Pancreas (tissue), 10 donors: ENCODE results near the gene NUDT3. TPM values are rescaled to one million over a fixed set of nuclear protein-coding genes. Genes with fewer than 3 reads are reported as not detected.

Experiments
- ATAC-seq, 4 donors: fragments of 200-7000 bp; cut with Tn5 transposase; one replicate each; pipeline versions ENCODE4 v1.8.0 to v1.9.1; 2020; ENCODE audit warnings: mild to moderate bottlenecking in 4 of 4, moderate library complexity in 4 of 4
- DNase-seq, 6 donors: peaks; one replicate each; pipeline ENCODE4 v3.0.0-alpha.2; 2020
- FAIRE-seq: peaks from 2 replicates; lab custom pipeline; 2012; peaks lifted over from hg19 to GRCh38; lab: Jason Lieb, UNC
- H3K27ac ChIP-seq, 4 donors: fragments of 200-600 bp; sonication (generic); 1 replicate in 3 of 4; 2 replicates in 1 of 4; pipeline versions ENCODE4 v1.5.0 to v1.8.0; 2020
- H3K27me3 ChIP-seq, 4 donors: fragments of 200-600 bp; one replicate each; pipeline ENCODE4 v1.8.0; 2021
- H3K36me3 ChIP-seq, 3 donors: fragments of 200-600 bp; sonication (generic) in 1 of 3; one replicate each; pipeline versions ENCODE4 v1.5.0 to v1.8.0; 2020 to 2021
- H3K4me1 ChIP-seq, 3 donors: fragments of 200-600 bp; one replicate each; pipeline ENCODE4 v1.8.0; 2021
- H3K4me3 ChIP-seq, 4 donors: fragments of 200-600 bp; sonication (generic) in 2 of 4; one replicate each; pipeline versions ENCODE4 v1.5.0 to v1.8.0; 2020 to 2021
- H3K9me3 ChIP-seq, 4 donors: fragments of 200-600 bp; one replicate each; pipeline ENCODE4 v1.8.0; 2021
- CTCF ChIP-seq, 4 donors: fragments of 200-600 bp; sonication (generic) in 3 of 4; IDR thresholded peaks; one replicate each; pipeline versions ENCODE4 v1.5.0 to v1.8.0; 2021; ENCODE audit warnings: antibody characterized with exemption in 4 of 4
- WGBS, 2 donors: extraction: QIAGEN DNeasy Blood & Tissue Kit; methylation state at CpG; one replicate each; pipeline ENCODE4 v1.1.7; 2013; 5-methylcytosine and 5-hydroxymethylcytosine counted together
- intact Hi-C, 3 donors: fragments of 100-400 bp; cut with DNase I; formaldehyde crosslinking; loops; one replicate each; pipeline versions ENCODE4 v1.11.1 to v1.14.2; 2022
- polyA plus RNA-seq, 2 donors: library from polyadenylated mRNA; stranded (reverse); fragments of 200-250 nt; gene quantifications; one replicate each; pipeline ENCODE4 v1.2.3, GENCODE V29; 2013
- total RNA-seq, 6 donors: library from RNA; stranded (reverse); fragmentation: NEBNext Ultra II Directional in 4 of 6; extraction: Animal tissue kit (Norgen Biotek cat#: 25700) in 4 of 6; gene quantifications; one replicate each; pipeline versions ENCODE4 v1.2.1 to v1.2.4, GENCODE V29; 2021 to 2023
- donor health status: healthy with polysubstance abuse.
- donor health status: DM: no; HTN: no; CAD: no; lungs with moderate emphysema.
- donor health status: DM: no; HTN: no; CAD: no.
- donor health status: control.
- donor health status: control.
- donor health status: Bipolar disorder and iron deficiency.
- donor health status: DM: yes; HTN: yes; CAD: no.
- donor health status: DM: no; HTN: no; CAD: no.
- donor health status: DM: no; HTN: no; CAD: no.
- donor health status: DM: yes; HTN: yes; CAD: no.

The NUDT3 gene
- total and polyA plus RNA-seq, 8 donors, result 7.1 to 20.7 (median 14.0) TPM

GRCh38 chr6:34341481-34341971 lies 50.9 kb downstream of the NUDT3 start:
- DNase-seq, result peak in 1 of 6 donors; percentile 23

GRCh38 chr6:34340906-34341480 lies 51.5 kb downstream of the NUDT3 start:
- TF ChIP-seq CTCF (IDR thresholded peaks at IDR 0.05), result no peak
- Histone ChIP-seq H3K4me1 (peaks cover 0 to 10% (median 5%) of the 10 kb centered on the region in 3 donors), H3K9me3 (no peaks in the 10 kb centered on the region), H3K27ac (no peak overlapping the region), H3K27me3 (no peaks in the 10 kb centered on the region), H3K36me3 (no peaks in the 10 kb centered on the region), H3K4me3 (no peak overlapping the region)
- FAIRE-seq (no peak), DNase-seq (no peak), ATAC-seq (peak in 1 of 4 donors; percentile 14)
- intact Hi-C loops, result no loop called here
- WGBS, 2 donors, result 81 to 83% methylated on average over 3 of the region's 3 CpGs

More at GRCh38 chr6:34341481-34341971, 50.9 kb downstream of the NUDT3 start:
- Histone ChIP-seq H3K4me3 (no peak overlapping the region), H3K27ac (no peak overlapping the region), H3K36me3 (no peaks in the 10 kb centered on the region), H3K9me3 (no peaks in the 10 kb centered on the region), H3K4me1 (peaks cover 0 to 10% (median 5%) of the 10 kb centered on the region in 3 donors), H3K27me3 (no peaks in the 10 kb centered on the region)
- intact Hi-C loops, result no loop called here
- WGBS, 2 donors, result 65 to 69% methylated on average over 8 of the region's 8 CpGs
- peak; percentile 43 to 71 (median 67) for ATAC-seq
- no peak for TF ChIP-seq CTCF (IDR thresholded peaks at IDR 0.05)
- FAIRE-seq, result no peak

- FAIRE-seq, result no peak
- H3K27ac ChIP-seq, result no peak overlapping the region
- DNase-seq, result no peak
- H3K9me3 ChIP-seq, result no peaks in the 10 kb centered on the region
- no peak for TF ChIP-seq CTCF (IDR thresholded peaks at IDR 0.05)
- H3K27me3 ChIP-seq, result no peaks in the 10 kb centered on the region
- no peaks in the 10 kb centered on the region for H3K36me3 ChIP-seq
- intact Hi-C loops, result no loop called here
- H3K4me1 ChIP-seq, result peaks cover 0 to 10% (median 5%) of the 10 kb centered on the region in 3 donors
- no peak overlapping the region for H3K4me3 ChIP-seq
- no peak for ATAC-seq
- WGBS, 2 donors, result 89 to 93% methylated on average over 3 of the region's 3 CpGs
Measured at GRCh38 chr6:34340394-34340793, 52.1 kb downstream of the NUDT3 start.

- intact Hi-C loops, result no loop called here
- H3K27me3 ChIP-seq, result no peaks in the 10 kb centered on the region
- no peaks in the 10 kb centered on the region for H3K9me3 ChIP-seq
- FAIRE-seq (no peak), ATAC-seq (no peak), DNase-seq (no peak)
- H3K27ac ChIP-seq, result no peak overlapping the region
- H3K4me1 ChIP-seq, result peaks cover 0 to 10% (median 5%) of the 10 kb centered on the region in 3 donors
- H3K36me3 ChIP-seq, result no peaks in the 10 kb centered on the region
- TF ChIP-seq CTCF (IDR thresholded peaks at IDR 0.05), result no peak
- 94 to 96% methylated on average over 3 of the region's 3 CpGs for WGBS, 2 donors
- H3K4me3 ChIP-seq, result no peak overlapping the region
Measured at GRCh38 chr6:34339971-34340370, 52.5 kb downstream of the NUDT3 start.

GRCh38 chr6:34339432-34339831 lies 53.0 kb downstream of the NUDT3 start:
- no peak for FAIRE-seq
- DNase-seq, result no peak
- no peaks in the 10 kb centered on the region for H3K36me3 ChIP-seq
- no peak for TF ChIP-seq CTCF (IDR thresholded peaks at IDR 0.05)
- H3K4me1 ChIP-seq, result peaks cover 0 to 10% (median 5%) of the 10 kb centered on the region in 3 donors
- H3K9me3 ChIP-seq, result no peaks in the 10 kb centered on the region
- ATAC-seq, result no peak
- H3K4me3 ChIP-seq, result no peak overlapping the region
- no peaks in the 10 kb centered on the region for H3K27me3 ChIP-seq
- H3K27ac ChIP-seq, result no peak overlapping the region
- intact Hi-C loops, result no loop called here
- 5 to 11% methylated on average over 1 of the region's 1 CpG for WGBS, 2 donors
